HFFc6 (cell line): Measurements from ENCODE around the gene CAST. TPM values are rescaled to one million over a fixed set of nuclear protein-coding genes. Genes with fewer than 3 reads are reported as not detected.

Experiments
- DNase-seq: peaks from one replicate; pipeline ENCODE4 v3.0.0-alpha.2; 2018
- H3K27ac Mint-ChIP-seq: 2 replicates; pipeline ENCODE4 v1.8.0; 2020; ENCODE audit warnings: mild to moderate bottlenecking, mixed read lengths
- H3K27me3 Mint-ChIP-seq: 2 replicates; pipeline ENCODE4 v1.8.0; 2021; ENCODE audit warnings: mild to moderate bottlenecking, moderate library complexity, mixed read lengths; ENCODE audit not compliant: insufficient read depth
- H3K36me3 Mint-ChIP-seq: 2 replicates; pipeline ENCODE4 v1.8.0; 2021; ENCODE audit warnings: low read depth, mixed read lengths
- H3K4me1 Mint-ChIP-seq: 2 replicates; pipeline ENCODE4 v1.8.0; 2020; ENCODE audit warnings: low read depth, mixed read lengths
- H3K4me3 Mint-ChIP-seq: 2 replicates; pipeline ENCODE4 v1.8.0; 2020; ENCODE audit warnings: mild to moderate bottlenecking, moderate library complexity, mixed read lengths
- H3K9me3 Mint-ChIP-seq: 2 replicates; pipeline ENCODE4 v1.8.0; 2020; ENCODE audit warnings: mild to moderate bottlenecking, mixed read lengths
- CTCF ChIP-seq: fragments of 200-600 bp; sonication (generic); IDR thresholded peaks from 2 replicates; pipeline ENCODE4 v1.5.0; 2021; ENCODE audit warnings: antibody characterized with exemption, mild to moderate bottlenecking
- total RNA-seq, 6 experiments: library from RNA; stranded (reverse); fragmentation: NEBNext Ultra II Directional; extraction: Animal tissue kit (Norgen Biotek cat#: 25700); gene quantifications; 2 replicates in 1 of 6; 3 replicates in 5 of 6; pipeline ENCODE4 v1.2.3, GENCODE V29; 2021

Gene CAST
- total RNA-seq, 6 experiments from 2014 or later: 274 to 342 (median 322) TPM

DNA sequence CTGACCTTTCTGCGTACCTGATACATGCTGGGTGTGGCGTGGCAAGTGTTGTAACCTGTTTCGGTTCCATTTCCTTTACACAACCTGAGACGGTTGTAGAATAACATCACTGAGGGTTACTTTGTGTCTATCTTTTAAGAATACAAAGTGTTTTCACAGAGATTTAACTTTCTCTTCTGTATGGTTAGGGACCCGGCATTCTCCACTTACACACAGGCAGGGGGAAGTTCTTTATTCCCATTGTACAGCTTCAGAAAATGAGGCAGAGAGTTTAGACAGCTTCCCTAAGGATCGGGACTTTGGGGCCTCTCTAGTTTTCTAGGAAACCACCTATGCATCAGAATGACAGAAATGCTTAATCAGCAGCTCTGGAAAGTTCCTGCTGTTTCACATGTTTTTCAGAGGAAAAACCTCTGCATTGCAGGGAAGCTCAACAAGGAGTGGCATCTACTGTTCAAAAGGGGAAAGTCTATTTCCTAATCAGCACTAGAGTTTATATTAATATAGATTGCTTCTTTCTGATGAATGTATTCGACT, 41.3 kb downstream of the CAST start:
- Mint-ChIP-seq H3K9me3 (no peaks in the 10 kb centered on the region), H3K27ac (peak overlapping the region; percentile 96), H3K4me3 (peak overlapping the region; percentile 90), H3K27me3 (no peaks in the 10 kb centered on the region; the same call in 1 of the 2 replicates), H3K36me3 (peaks cover 1% of the 10 kb centered on the region), H3K4me1 (peaks cover 85% of the 10 kb centered on the region)
- no peak for DNase-seq
- no peak for TF ChIP-seq CTCF

- Mint-ChIP-seq H3K36me3 (no peaks in the 10 kb centered on the region), H3K9me3 (no peaks in the 10 kb centered on the region), H3K4me1 (peaks cover 86% of the 10 kb centered on the region), H3K27me3 (no peaks in the 10 kb centered on the region; the same call in 1 of the 2 replicates), H3K4me3 (peak overlapping the region; percentile 90), H3K27ac (peak overlapping the region; percentile 96)
- no peak for TF ChIP-seq CTCF
- DNase-seq: no peak
Measured at GRCh38 chr5:96703995-96704394, 41.8 kb downstream of the CAST start.

- Mint-ChIP-seq H3K36me3 (no peaks in the 10 kb centered on the region), H3K27me3 (no peaks in the 10 kb centered on the region; the same call in 1 of the 2 replicates), H3K4me1 (peaks cover 83% of the 10 kb centered on the region), H3K9me3 (no peaks in the 10 kb centered on the region), H3K27ac (0 out of 2 replicates have a peak overlapping the region, but pooled peaks have one; percentile 23), H3K4me3 (no peak overlapping the region)
- no peak for DNase-seq
- TF ChIP-seq CTCF: no peak
Measured at GRCh38 chr5:96706433-96707111, 44.4 kb downstream of the CAST start.

DNA sequence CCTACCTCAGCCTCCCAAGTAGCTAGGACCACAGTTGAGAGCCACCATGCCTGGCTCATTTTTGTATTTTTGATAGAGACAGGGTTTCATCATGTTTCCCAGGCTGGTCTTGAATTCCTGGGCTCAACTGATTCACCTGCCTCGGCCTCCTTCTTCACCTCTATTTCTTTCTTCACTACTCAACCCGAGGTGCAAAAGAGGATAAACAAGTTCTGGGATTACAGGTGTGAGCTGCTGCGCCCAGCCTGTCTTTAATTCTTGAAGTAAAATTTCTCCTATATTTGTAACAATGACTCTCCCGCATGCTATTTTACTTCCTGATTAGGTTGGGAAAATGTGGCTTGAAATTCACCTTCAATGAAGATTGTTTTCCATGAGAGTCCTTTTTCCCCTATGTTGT, 46.4 kb downstream of the CAST start:
- Mint-ChIP-seq H3K4me1 (peaks cover 81% of the 10 kb centered on the region), H3K36me3 (peaks cover 6% of the 10 kb centered on the region), H3K4me3 (no peak overlapping the region), H3K27ac (peak overlapping the region; percentile 66), H3K9me3 (no peaks in the 10 kb centered on the region), H3K27me3 (no peaks in the 10 kb centered on the region; the same call in none of the 2 replicates)
- no peak for TF ChIP-seq CTCF
- no peak for DNase-seq

DNA sequence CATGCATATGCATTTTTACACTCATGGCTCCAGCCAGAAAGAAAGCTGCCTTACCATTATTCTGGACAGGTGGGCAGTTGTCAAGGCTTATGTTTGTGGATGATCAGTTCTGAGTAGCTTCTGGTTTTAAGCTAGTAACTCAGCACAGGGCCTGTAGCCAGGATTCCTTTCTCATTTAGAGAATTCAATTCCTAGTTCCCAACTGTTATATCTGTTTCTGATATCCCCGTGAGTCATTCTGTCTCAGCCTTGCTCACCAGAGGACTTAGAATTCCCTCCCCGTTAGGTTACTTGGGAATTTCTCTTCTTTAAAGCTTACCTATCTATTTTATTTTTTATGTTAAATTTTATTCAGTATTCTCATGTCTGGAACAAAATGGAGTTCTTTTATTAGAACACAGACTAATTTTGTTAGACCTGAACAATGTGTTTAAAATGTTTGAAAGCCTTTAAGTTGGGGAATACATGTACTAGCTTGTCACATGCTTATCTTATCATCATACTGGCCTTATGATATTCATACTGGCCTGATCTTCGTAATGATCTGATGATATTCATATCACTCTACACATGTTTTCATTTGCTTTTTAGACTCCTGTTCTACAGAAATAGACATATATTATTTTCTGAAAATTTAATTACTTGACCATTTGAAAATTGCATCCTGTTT, 47.1 kb downstream of the CAST start:
- H3K36me3 Mint-ChIP-seq: peaks cover 6% of the 10 kb centered on the region
- no peaks in the 10 kb centered on the region; the same call in none of the 2 replicates for H3K27me3 Mint-ChIP-seq
- peak overlapping the region; percentile 66 for H3K27ac Mint-ChIP-seq
- H3K4me1 Mint-ChIP-seq: peaks cover 77% of the 10 kb centered on the region
- DNase-seq: peak; percentile 74
- no peak for TF ChIP-seq CTCF
- H3K9me3 Mint-ChIP-seq: no peaks in the 10 kb centered on the region
- H3K4me3 Mint-ChIP-seq: no peak overlapping the region
